Measurements from ENCODE around the gene MMRN1. TPM values are rescaled to one million over a fixed set of nuclear protein-coding genes. Genes with fewer than 3 reads are reported as not detected.

The MMRN1 gene, protein sequence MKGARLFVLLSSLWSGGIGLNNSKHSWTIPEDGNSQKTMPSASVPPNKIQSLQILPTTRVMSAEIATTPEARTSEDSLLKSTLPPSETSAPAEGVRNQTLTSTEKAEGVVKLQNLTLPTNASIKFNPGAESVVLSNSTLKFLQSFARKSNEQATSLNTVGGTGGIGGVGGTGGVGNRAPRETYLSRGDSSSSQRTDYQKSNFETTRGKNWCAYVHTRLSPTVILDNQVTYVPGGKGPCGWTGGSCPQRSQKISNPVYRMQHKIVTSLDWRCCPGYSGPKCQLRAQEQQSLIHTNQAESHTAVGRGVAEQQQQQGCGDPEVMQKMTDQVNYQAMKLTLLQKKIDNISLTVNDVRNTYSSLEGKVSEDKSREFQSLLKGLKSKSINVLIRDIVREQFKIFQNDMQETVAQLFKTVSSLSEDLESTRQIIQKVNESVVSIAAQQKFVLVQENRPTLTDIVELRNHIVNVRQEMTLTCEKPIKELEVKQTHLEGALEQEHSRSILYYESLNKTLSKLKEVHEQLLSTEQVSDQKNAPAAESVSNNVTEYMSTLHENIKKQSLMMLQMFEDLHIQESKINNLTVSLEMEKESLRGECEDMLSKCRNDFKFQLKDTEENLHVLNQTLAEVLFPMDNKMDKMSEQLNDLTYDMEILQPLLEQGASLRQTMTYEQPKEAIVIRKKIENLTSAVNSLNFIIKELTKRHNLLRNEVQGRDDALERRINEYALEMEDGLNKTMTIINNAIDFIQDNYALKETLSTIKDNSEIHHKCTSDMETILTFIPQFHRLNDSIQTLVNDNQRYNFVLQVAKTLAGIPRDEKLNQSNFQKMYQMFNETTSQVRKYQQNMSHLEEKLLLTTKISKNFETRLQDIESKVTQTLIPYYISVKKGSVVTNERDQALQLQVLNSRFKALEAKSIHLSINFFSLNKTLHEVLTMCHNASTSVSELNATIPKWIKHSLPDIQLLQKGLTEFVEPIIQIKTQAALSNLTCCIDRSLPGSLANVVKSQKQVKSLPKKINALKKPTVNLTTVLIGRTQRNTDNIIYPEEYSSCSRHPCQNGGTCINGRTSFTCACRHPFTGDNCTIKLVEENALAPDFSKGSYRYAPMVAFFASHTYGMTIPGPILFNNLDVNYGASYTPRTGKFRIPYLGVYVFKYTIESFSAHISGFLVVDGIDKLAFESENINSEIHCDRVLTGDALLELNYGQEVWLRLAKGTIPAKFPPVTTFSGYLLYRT
- total RNA-seq: under 0.01 TPM in 1 of 2 replicates, not detected in the other

GRCh38 chr4:89894649-89895550 lies at the start of gene MMRN1:
MMRN1 (plus strand) TSS chr4:89894854; CDS start chr4:89894972, 118 bp downstream.
- H3K36me3 ChIP-seq (ENCODE audit: control insufficient read depth, insufficient read depth, low read length): no peaks in the 10 kb centered on the region
- H3K4me3 ChIP-seq (ENCODE audit: low read depth, low read length): no peak within 1 kb of the TSS
- H3K27me3 ChIP-seq (ENCODE audit: control insufficient read depth, insufficient read depth, low read length): no peaks in the 10 kb centered on the region
- no peak for DNase-seq (ENCODE audit: low read depth)
- no peak for FAIRE-seq
- TF ChIP-seq, protein P1, sequence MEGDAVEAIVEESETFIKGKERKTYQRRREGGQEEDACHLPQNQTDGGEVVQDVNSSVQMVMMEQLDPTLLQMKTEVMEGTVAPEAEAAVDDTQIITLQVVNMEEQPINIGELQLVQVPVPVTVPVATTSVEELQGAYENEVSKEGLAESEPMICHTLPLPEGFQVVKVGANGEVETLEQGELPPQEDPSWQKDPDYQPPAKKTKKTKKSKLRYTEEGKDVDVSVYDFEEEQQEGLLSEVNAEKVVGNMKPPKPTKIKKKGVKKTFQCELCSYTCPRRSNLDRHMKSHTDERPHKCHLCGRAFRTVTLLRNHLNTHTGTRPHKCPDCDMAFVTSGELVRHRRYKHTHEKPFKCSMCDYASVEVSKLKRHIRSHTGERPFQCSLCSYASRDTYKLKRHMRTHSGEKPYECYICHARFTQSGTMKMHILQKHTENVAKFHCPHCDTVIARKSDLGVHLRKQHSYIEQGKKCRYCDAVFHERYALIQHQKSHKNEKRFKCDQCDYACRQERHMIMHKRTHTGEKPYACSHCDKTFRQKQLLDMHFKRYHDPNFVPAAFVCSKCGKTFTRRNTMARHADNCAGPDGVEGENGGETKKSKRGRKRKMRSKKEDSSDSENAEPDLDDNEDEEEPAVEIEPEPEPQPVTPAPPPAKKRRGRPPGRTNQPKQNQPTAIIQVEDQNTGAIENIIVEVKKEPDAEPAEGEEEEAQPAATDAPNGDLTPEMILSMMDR (IDR thresholded peaks at IDR 0.05; ENCODE audit: insufficient read depth, low read length, severe bottlenecking): no peak

- Histone ChIP-seq H3K27me3 (ENCODE audit: control insufficient read depth, insufficient read depth, low read length) (no peaks in the 10 kb centered on the region), H3K36me3 (ENCODE audit: control insufficient read depth, insufficient read depth, low read length) (no peaks in the 10 kb centered on the region), H3K4me3 (ENCODE audit: low read depth, low read length) (no peak overlapping the region)
- DNase-seq (ENCODE audit: low read depth) (peak; percentile 88), FAIRE-seq (no peak)
- TF ChIP-seq, protein P1 (IDR thresholded peaks at IDR 0.05; ENCODE audit: insufficient read depth, low read length, severe bottlenecking): no peak
Measured at GRCh38 chr4:89847571-89848325, 46.9 kb upstream of the MMRN1 start.

GRCh38 chr4:89855236-89855635 lies 39.4 kb upstream of the MMRN1 start:
- DNase-seq (ENCODE audit: low read depth): no peak
- no peak for FAIRE-seq
- TF ChIP-seq, protein P1 (IDR thresholded peaks at IDR 0.05; ENCODE audit: insufficient read depth, low read length, severe bottlenecking): no peak
- no peaks in the 10 kb centered on the region for H3K36me3 ChIP-seq (ENCODE audit: control insufficient read depth, insufficient read depth, low read length)
- no peaks in the 10 kb centered on the region for H3K27me3 ChIP-seq (ENCODE audit: control insufficient read depth, insufficient read depth, low read length)
- no peak overlapping the region for H3K4me3 ChIP-seq (ENCODE audit: low read depth, low read length)

DNA sequence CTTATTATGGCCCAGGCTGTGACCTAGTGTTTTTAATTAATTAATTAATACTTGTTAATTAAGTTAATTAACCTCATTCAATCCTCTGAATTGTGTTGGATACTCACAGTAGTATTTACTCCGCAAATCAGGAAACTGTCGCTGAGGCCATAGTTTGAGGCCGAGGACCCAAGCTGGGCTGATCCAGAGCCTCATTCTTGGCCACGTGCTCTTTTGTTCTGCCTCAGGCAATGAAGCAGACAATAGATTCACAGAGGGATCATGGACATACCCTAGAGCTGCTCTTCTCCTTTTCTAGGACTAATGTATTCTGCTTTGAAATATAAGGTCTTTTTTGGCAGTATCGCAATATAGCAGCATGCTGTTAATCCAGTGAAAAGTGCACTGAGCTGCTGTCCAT lies 33.7 kb upstream of the MMRN1 start:
- FAIRE-seq (no peak), DNase-seq (ENCODE audit: low read depth) (no peak)
- Histone ChIP-seq H3K4me3 (ENCODE audit: low read depth, low read length) (no peak overlapping the region), H3K27me3 (ENCODE audit: control insufficient read depth, insufficient read depth, low read length) (no peaks in the 10 kb centered on the region), H3K36me3 (ENCODE audit: control insufficient read depth, insufficient read depth, low read length) (no peaks in the 10 kb centered on the region)
- TF ChIP-seq, protein P1 (IDR thresholded peaks at IDR 0.05; ENCODE audit: insufficient read depth, low read length, severe bottlenecking): no peak
